Measurements from ENCODE around the gene HBG2. TPM values are rescaled to one million over a fixed set of nuclear protein-coding genes. Genes with fewer than 3 reads are reported as not detected.

HBG2 gene
- total and polyA plus RNA-seq, 2 of the 13 experiments (the other 11 are each of a cell fraction or from before 2014, with no cell fraction given): not detected

- TF ChIP-seq CREB1 (IDR thresholded peaks at IDR 0.05): no peak
- TF ChIP-seq CREB1 (CRISPR knock-in tag; IDR thresholded peaks at IDR 0.05): no peak
- no peak for TF ChIP-seq ZBED4 (CRISPR knock-in tag; IDR thresholded peaks at IDR 0.05; ENCODE audit: borderline replicate concordance)
- no peak for TF ChIP-seq ZBTB4 (CRISPR knock-in tag; IDR thresholded peaks at IDR 0.05; ENCODE audit: borderline replicate concordance)
- TF ChIP-seq ZNF232 (CRISPR knock-in tag; IDR thresholded peaks at IDR 0.05; ENCODE audit: borderline replicate concordance): no peak
- TF ChIP-seq ZUFSP (CRISPR knock-in tag; IDR thresholded peaks at IDR 0.05; ENCODE audit: borderline replicate concordance): no peak
- TF ChIP-seq CHD4 (IDR thresholded peaks at IDR 0.05; ENCODE audit: borderline replicate concordance, low read length): no peak
- TF ChIP-seq SNAPC2 (CRISPR knock-in tag; IDR thresholded peaks at IDR 0.05): no peak
- TF ChIP-seq ZBTB42 (CRISPR knock-in tag; IDR thresholded peaks at IDR 0.05): no peak
- TF ChIP-seq RFXANK (CRISPR knock-in tag; IDR thresholded peaks at IDR 0.05): no peak
- no peak for TF ChIP-seq ATF3 (CRISPR knock-in tag; IDR thresholded peaks at IDR 0.05)
- TF ChIP-seq POLR2AphosphoS5 (IDR thresholded peaks at IDR 0.05; ENCODE audit: low read depth, low read length): no peak
Observed at GRCh38 chr11:5238486-5238885, 16.1 kb downstream of the HBG2 start (continued).
